DOHH2 (cell line): ENCODE measurements around the gene TPM3.
"Not testable (repeated sequence)": the region's sequence is repeated elsewhere in the genome, so short reads cannot be mapped to it uniquely, and the experiment has no call there.

Source experiments
- CTCF ChIP-seq: fragments of 200-600 bp; sonication (generic); IDR thresholded peaks from one replicate; pipeline ENCODE4 v1.5.1; 2014; ENCODE audit warnings: antibody characterized with exemption, mild to moderate bottlenecking, low read depth, low read length; ENCODE audit not compliant: poor library complexity, severe bottlenecking
- EZH2phosphoT487 ChIP-seq: fragments of 200-600 bp; sonication (generic); IDR thresholded peaks from 2 replicates; pipeline ENCODE4 v1.6.1; 2017; ENCODE audit warnings: borderline replicate concordance, mild to moderate bottlenecking, antibody characterized with exemption, low read length, moderate library complexity, mixed read lengths

GRCh38 chr1:154231112-154231511 lies 39.2 kb upstream of the TPM3 start:
- not testable (repeated sequence) for TF ChIP-seq CTCF, EZH2phosphoT487
